Measurements from ENCODE around the gene TGM3.

Gene TGM3

GRCh38 chr20:2327620-2328555 lies 32.1 kb downstream of the TGM3 start:
- H3K4me1 Mint-ChIP-seq, result no peaks in the 10 kb centered on the region
- DNase-seq (ENCODE audit: low spot score in 2 of 2) (no peak), ATAC-seq (ENCODE audit: low read depth) (no peak)
- H3K27me3 Mint-ChIP-seq, result peaks cover 9% of the 10 kb centered on the region
- H3K27ac Mint-ChIP-seq, result no peak overlapping the region
- H3K36me3 Mint-ChIP-seq, result no peaks in the 10 kb centered on the region
- H3K9me3 Mint-ChIP-seq, result no peaks in the 10 kb centered on the region
- H3K4me3 Mint-ChIP-seq, result no peak overlapping the region

- Mint-ChIP-seq H3K27me3 (peaks cover 9% of the 10 kb centered on the region), H3K4me3 (no peak overlapping the region), H3K9me3 (no peaks in the 10 kb centered on the region), H3K36me3 (no peaks in the 10 kb centered on the region), H3K27ac (no peak overlapping the region), H3K4me1 (no peaks in the 10 kb centered on the region)
- DNase-seq (ENCODE audit: low spot score in 2 of 2) (no peak), ATAC-seq (ENCODE audit: low read depth) (no peak)
Observed at GRCh38 chr20:2329286-2329685, 33.5 kb downstream of the TGM3 start.

- Mint-ChIP-seq H3K36me3 (no peaks in the 10 kb centered on the region), H3K27ac (no peak overlapping the region), H3K4me3 (no peak overlapping the region)
Observed at GRCh38 chr20:2330090-2330695, 34.4 kb downstream of the TGM3 start.

GRCh38 chr20:2331106-2331505 lies 35.3 kb downstream of the TGM3 start:
- no peak for DNase-seq (ENCODE audit: low spot score in 2 of 2)
- no peaks in the 10 kb centered on the region for H3K9me3 Mint-ChIP-seq
- H3K27ac Mint-ChIP-seq, result no peak overlapping the region
- H3K36me3 Mint-ChIP-seq, result no peaks in the 10 kb centered on the region
- no peak for ATAC-seq (ENCODE audit: low read depth)
- no peaks in the 10 kb centered on the region for H3K4me1 Mint-ChIP-seq
- peaks cover 7% of the 10 kb centered on the region for H3K27me3 Mint-ChIP-seq
- no peak overlapping the region for H3K4me3 Mint-ChIP-seq

More at GRCh38 chr20:2330090-2330695, 34.4 kb downstream of the TGM3 start:
- no peak for ATAC-seq (ENCODE audit: low read depth)
- DNase-seq (ENCODE audit: low spot score in 2 of 2), result no peak
- Mint-ChIP-seq H3K4me1 (no peaks in the 10 kb centered on the region), H3K9me3 (no peaks in the 10 kb centered on the region), H3K27me3 (peaks cover 7% of the 10 kb centered on the region)

- Mint-ChIP-seq H3K27ac (no peak overlapping the region), H3K36me3 (no peaks in the 10 kb centered on the region), H3K4me1 (no peaks in the 10 kb centered on the region), H3K4me3 (no peak overlapping the region), H3K9me3 (no peaks in the 10 kb centered on the region), H3K27me3 (peaks cover 7% of the 10 kb centered on the region)
- DNase-seq (ENCODE audit: low spot score in 2 of 2) (no peak), ATAC-seq (ENCODE audit: low read depth) (no peak)
Observed at GRCh38 chr20:2331901-2332565, 36.2 kb downstream of the TGM3 start.

GRCh38 chr20:2332711-2333110 lies 36.9 kb downstream of the TGM3 start:
- H3K27me3 Mint-ChIP-seq, result peaks cover 4% of the 10 kb centered on the region
- no peak overlapping the region for H3K27ac Mint-ChIP-seq
- ATAC-seq (ENCODE audit: low read depth) (no peak), DNase-seq (ENCODE audit: low spot score in 2 of 2) (no peak)
- no peak overlapping the region for H3K4me3 Mint-ChIP-seq
- H3K9me3 Mint-ChIP-seq, result no peaks in the 10 kb centered on the region
- H3K4me1 Mint-ChIP-seq, result no peaks in the 10 kb centered on the region
- no peaks in the 10 kb centered on the region for H3K36me3 Mint-ChIP-seq

GRCh38 chr20:2333821-2334220 lies 38.0 kb downstream of the TGM3 start:
- Mint-ChIP-seq H3K4me1 (no peaks in the 10 kb centered on the region), H3K4me3 (no peak overlapping the region), H3K36me3 (no peaks in the 10 kb centered on the region), H3K27ac (no peak overlapping the region), H3K9me3 (no peaks in the 10 kb centered on the region), H3K27me3 (peaks cover 4% of the 10 kb centered on the region)
- ATAC-seq (ENCODE audit: low read depth) (no peak), DNase-seq (ENCODE audit: low spot score in 2 of 2) (no peak)

- DNase-seq (ENCODE audit: low spot score in 2 of 2), result no peak
- no peak overlapping the region for H3K27ac Mint-ChIP-seq
- no peaks in the 10 kb centered on the region for H3K9me3 Mint-ChIP-seq
Observed at GRCh38 chr20:2335096-2335870, 39.5 kb downstream of the TGM3 start.

GRCh38 chr20:2336471-2336870 lies 40.7 kb downstream of the TGM3 start:
- ATAC-seq (ENCODE audit: low read depth) (no peak), DNase-seq (ENCODE audit: low spot score in 2 of 2) (no peak)
- H3K36me3 Mint-ChIP-seq, result no peaks in the 10 kb centered on the region
- no peaks in the 10 kb centered on the region for H3K4me1 Mint-ChIP-seq
- no peak overlapping the region for H3K4me3 Mint-ChIP-seq
- H3K27ac Mint-ChIP-seq, result no peak overlapping the region
- H3K9me3 Mint-ChIP-seq, result no peaks in the 10 kb centered on the region
- H3K27me3 Mint-ChIP-seq, result peaks cover 10% of the 10 kb centered on the region

More at GRCh38 chr20:2335096-2335870, 39.5 kb downstream of the TGM3 start:
- Mint-ChIP-seq H3K4me3 (no peak overlapping the region), H3K36me3 (no peaks in the 10 kb centered on the region), H3K4me1 (no peaks in the 10 kb centered on the region), H3K27me3 (peaks cover 8% of the 10 kb centered on the region)
- no peak for ATAC-seq (ENCODE audit: low read depth)

- no peaks in the 10 kb centered on the region for H3K4me1 Mint-ChIP-seq
- peaks cover 10% of the 10 kb centered on the region for H3K27me3 Mint-ChIP-seq
- H3K9me3 Mint-ChIP-seq, result no peaks in the 10 kb centered on the region
- DNase-seq (ENCODE audit: low spot score in 2 of 2) (no peak), ATAC-seq (ENCODE audit: low read depth) (no peak)
- no peaks in the 10 kb centered on the region for H3K36me3 Mint-ChIP-seq
- H3K4me3 Mint-ChIP-seq, result no peak overlapping the region
- H3K27ac Mint-ChIP-seq, result no peak overlapping the region
Observed at GRCh38 chr20:2337142-2337541, 41.3 kb downstream of the TGM3 start.

- no peaks in the 10 kb centered on the region for H3K36me3 Mint-ChIP-seq
- peaks cover under 1% of the 10 kb centered on the region for H3K9me3 Mint-ChIP-seq
- H3K4me3 Mint-ChIP-seq, result no peak overlapping the region
- H3K4me1 Mint-ChIP-seq, result no peaks in the 10 kb centered on the region
- no peak overlapping the region for H3K27ac Mint-ChIP-seq
- ATAC-seq (ENCODE audit: low read depth) (no peak), DNase-seq (ENCODE audit: low spot score in 2 of 2) (no peak)
- H3K27me3 Mint-ChIP-seq, result peaks cover 10% of the 10 kb centered on the region
Observed at GRCh38 chr20:2338411-2339066, 42.7 kb downstream of the TGM3 start.

- no peak for DNase-seq (ENCODE audit: low spot score in 2 of 2)
- no peaks in the 10 kb centered on the region for H3K36me3 Mint-ChIP-seq
- peaks cover 1% of the 10 kb centered on the region for H3K9me3 Mint-ChIP-seq
- no peak for ATAC-seq (ENCODE audit: low read depth)
- peaks cover 10% of the 10 kb centered on the region for H3K27me3 Mint-ChIP-seq
- H3K27ac Mint-ChIP-seq, result no peak overlapping the region
- H3K4me3 Mint-ChIP-seq, result no peak overlapping the region
- no peaks in the 10 kb centered on the region for H3K4me1 Mint-ChIP-seq
Observed at GRCh38 chr20:2340136-2340535, 44.3 kb downstream of the TGM3 start.

- Mint-ChIP-seq H3K27me3 (peaks cover 10% of the 10 kb centered on the region), H3K36me3 (no peaks in the 10 kb centered on the region), H3K9me3 (peaks cover 1% of the 10 kb centered on the region), H3K4me1 (no peaks in the 10 kb centered on the region), H3K27ac (no peak overlapping the region), H3K4me3 (no peak overlapping the region)
- DNase-seq (ENCODE audit: low spot score in 2 of 2) (no peak), ATAC-seq (ENCODE audit: low read depth) (no peak)
Observed at GRCh38 chr20:2340823-2341222, 45.0 kb downstream of the TGM3 start.

Measured in memory B cell (primary cell).